K562 (cell line): Measurements from ENCODE around the gene MPC2.

Experiments used
- ARHGAP35 ChIP-seq: fragments of 450-650 bp; IDR thresholded peaks from 2 replicates; pipeline ENCODE4 v1.6.1; 2018; ENCODE audit not compliant: partially characterized antibody
- CBX2 ChIP-seq: fragments of 200-600 bp; sonication (generic); IDR thresholded peaks from one replicate; pipeline ENCODE4 v1.6.1; 2012; ENCODE audit warnings: mild to moderate bottlenecking, low read length, inconsistent platforms; ENCODE audit not compliant: insufficient read depth, poor library complexity, severe bottlenecking
- CSDE1 ChIP-seq, 2 experiments: fragments of 450-650 bp; IDR thresholded peaks; 2 replicates each; pipeline ENCODE4 v1.6.1; 2016; ENCODE audit warnings: mild to moderate bottlenecking in 1 of 2
- ZNF780A ChIP-seq: fragments of 250-450 bp; sonication (Bioruptor Pico); IDR thresholded peaks from 2 replicates; pipeline ENCODE4 v1.5.0; 2021; ENCODE audit warnings: mild to moderate bottlenecking
- TF ChIP-seq, protein P1 (sequence below): fragments of 450-650 bp; IDR thresholded peaks from 2 replicates; pipeline ENCODE4 v1.7.0; 2016; ENCODE audit warnings: borderline replicate concordance

DNA sequence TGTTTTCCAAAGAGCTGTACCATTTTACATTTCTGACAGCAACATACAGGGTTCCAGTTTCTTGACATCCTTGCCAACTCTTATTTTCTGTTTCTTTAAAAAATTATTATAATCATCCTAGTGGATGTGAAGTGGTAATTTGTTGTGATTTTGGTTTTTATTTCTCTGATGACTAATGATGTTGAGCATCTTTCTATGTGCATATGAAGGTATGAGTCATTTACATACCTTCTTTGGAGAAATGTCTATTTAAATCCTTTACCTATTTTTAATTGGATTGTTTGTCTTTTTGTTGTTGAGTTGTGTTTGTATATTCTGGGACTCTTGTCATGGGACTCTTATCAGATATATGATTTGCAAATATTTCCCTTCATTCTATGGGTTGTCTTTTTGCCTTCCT, 20.8 kb upstream of the MPC2 start:
- TF ChIP-seq, protein P1, sequence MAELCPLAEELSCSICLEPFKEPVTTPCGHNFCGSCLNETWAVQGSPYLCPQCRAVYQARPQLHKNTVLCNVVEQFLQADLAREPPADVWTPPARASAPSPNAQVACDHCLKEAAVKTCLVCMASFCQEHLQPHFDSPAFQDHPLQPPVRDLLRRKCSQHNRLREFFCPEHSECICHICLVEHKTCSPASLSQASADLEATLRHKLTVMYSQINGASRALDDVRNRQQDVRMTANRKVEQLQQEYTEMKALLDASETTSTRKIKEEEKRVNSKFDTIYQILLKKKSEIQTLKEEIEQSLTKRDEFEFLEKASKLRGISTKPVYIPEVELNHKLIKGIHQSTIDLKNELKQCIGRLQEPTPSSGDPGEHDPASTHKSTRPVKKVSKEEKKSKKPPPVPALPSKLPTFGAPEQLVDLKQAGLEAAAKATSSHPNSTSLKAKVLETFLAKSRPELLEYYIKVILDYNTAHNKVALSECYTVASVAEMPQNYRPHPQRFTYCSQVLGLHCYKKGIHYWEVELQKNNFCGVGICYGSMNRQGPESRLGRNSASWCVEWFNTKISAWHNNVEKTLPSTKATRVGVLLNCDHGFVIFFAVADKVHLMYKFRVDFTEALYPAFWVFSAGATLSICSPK: no peak
- TF ChIP-seq ZNF780A (CRISPR knock-in tag) (no peak), CBX2 (no peak), ARHGAP35 (no peak), CSDE1 (IDR thresholded peaks at IDR 0.05) (no peak)
